Measurements from ENCODE around the gene PYY. TPM values are rescaled to one million over a fixed set of nuclear protein-coding genes. Genes with fewer than 3 reads are reported as not detected.

PYY gene
- total RNA-seq, 3 donors from 2014 or later, result 0.88 to 0.98 TPM; not detected in 1

DNA sequence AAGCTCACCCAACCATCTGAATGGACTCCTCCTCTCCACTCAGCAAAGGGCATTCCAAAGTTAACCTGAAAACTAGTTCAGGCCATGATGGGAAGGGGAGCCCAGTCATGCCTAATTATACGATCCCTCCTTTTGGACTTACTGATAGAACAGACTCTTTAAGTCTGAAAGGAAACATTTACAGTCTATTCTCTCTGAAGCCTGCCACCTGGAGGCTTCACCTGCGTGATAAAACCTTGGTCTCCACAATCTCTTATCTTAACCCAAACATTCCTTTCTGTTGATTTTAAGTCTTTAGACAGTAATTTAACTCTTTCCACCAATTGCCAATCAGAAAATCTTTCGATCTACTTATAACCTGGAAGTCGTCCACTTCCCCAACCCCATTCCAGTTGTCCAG lies 37.4 kb downstream of the PYY start:
- no peak for TF ChIP-seq POLR2AphosphoS5 (IDR thresholded peaks at IDR 0.05)
- no peak for TF ChIP-seq CTCF (IDR thresholded peaks at IDR 0.05)
- no peak for TF ChIP-seq POLR2A (IDR thresholded peaks at IDR 0.05)
- no peak overlapping the region for H3K4me3 ChIP-seq
- H3K27me3 ChIP-seq, result no peaks in the 10 kb centered on the region
- no peaks in the 10 kb centered on the region for H3K9me3 ChIP-seq
- H3K4me1 ChIP-seq, result no peaks in the 10 kb centered on the region
- no peak overlapping the region for H3K27ac ChIP-seq
- H3K36me3 ChIP-seq, result no peaks in the 10 kb centered on the region
- DNase-seq (ENCODE audit: low spot score in 2 of 2), result no peak
- intact Hi-C loops (cut with DNase I; ENCODE audit: low total_unique reads), result no loop called here

GRCh38 chr17:43915559-43915958 lies 38.2 kb downstream of the PYY start:
- intact Hi-C loops (cut with DNase I; ENCODE audit: low total_unique reads), result no loop called here
- no peaks in the 10 kb centered on the region for H3K27me3 ChIP-seq
- TF ChIP-seq POLR2A (IDR thresholded peaks at IDR 0.05) (no peak), CTCF (IDR thresholded peaks at IDR 0.05) (no peak), POLR2AphosphoS5 (IDR thresholded peaks at IDR 0.05) (no peak)
- H3K27ac ChIP-seq, result no peak overlapping the region
- no peaks in the 10 kb centered on the region for H3K36me3 ChIP-seq
- no peaks in the 10 kb centered on the region for H3K9me3 ChIP-seq
- DNase-seq (ENCODE audit: low spot score in 2 of 2), result no peak
- no peak overlapping the region for H3K4me3 ChIP-seq
- no peaks in the 10 kb centered on the region for H3K4me1 ChIP-seq

DNA sequence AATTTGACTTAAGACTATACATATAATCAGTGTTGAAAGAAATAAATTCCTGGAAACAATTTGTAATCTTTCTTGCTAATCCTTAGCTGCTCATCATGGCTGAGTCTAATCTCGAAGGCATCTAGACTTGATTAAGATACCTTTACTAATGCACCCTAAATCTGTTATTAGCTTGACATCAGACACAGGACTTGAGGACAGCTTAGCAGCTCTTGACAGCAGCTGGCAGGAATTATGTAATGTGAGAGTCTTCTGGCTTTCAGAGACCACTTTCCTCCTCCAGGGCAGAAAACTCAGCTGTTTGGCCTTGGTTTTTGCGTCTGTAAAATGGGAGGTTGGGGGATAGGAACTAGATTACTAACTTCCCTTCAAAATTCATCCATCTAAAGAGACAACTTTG lies 39.3 kb downstream of the PYY start:
- no peak for TF ChIP-seq CTCF (IDR thresholded peaks at IDR 0.05)
- no peak for TF ChIP-seq POLR2AphosphoS5 (IDR thresholded peaks at IDR 0.05)
- TF ChIP-seq POLR2A (IDR thresholded peaks at IDR 0.05), result no peak
- no peaks in the 10 kb centered on the region for H3K9me3 ChIP-seq
- no peak for DNase-seq (ENCODE audit: low spot score in 2 of 2)
- no peaks in the 10 kb centered on the region for H3K4me1 ChIP-seq
- H3K27ac ChIP-seq, result no peak overlapping the region
- H3K36me3 ChIP-seq, result no peaks in the 10 kb centered on the region
- intact Hi-C loops (cut with DNase I; ENCODE audit: low total_unique reads), result no loop called here
- no peak overlapping the region for H3K4me3 ChIP-seq
- H3K27me3 ChIP-seq, result no peaks in the 10 kb centered on the region

- no peak for TF ChIP-seq POLR2AphosphoS5 (IDR thresholded peaks at IDR 0.05)
- no peak for TF ChIP-seq POLR2A (IDR thresholded peaks at IDR 0.05)
- TF ChIP-seq CTCF (IDR thresholded peaks at IDR 0.05), result no peak
- no peaks in the 10 kb centered on the region for H3K27me3 ChIP-seq
- no peak overlapping the region for H3K4me3 ChIP-seq
- H3K9me3 ChIP-seq, result no peaks in the 10 kb centered on the region
- H3K4me1 ChIP-seq, result no peaks in the 10 kb centered on the region
- intact Hi-C loops (cut with DNase I; ENCODE audit: low total_unique reads), result no loop called here
- H3K27ac ChIP-seq, result no peak overlapping the region
- no peaks in the 10 kb centered on the region for H3K36me3 ChIP-seq
- DNase-seq (ENCODE audit: low spot score in 2 of 2), result no peak
Observed at GRCh38 chr17:43913584-43913983, 40.2 kb downstream of the PYY start.

- Histone ChIP-seq H3K27me3 (no peaks in the 10 kb centered on the region), H3K4me1 (peaks cover 0 to under 1% of the 10 kb centered on the region in 2 donors), H3K27ac (no peak overlapping the region), H3K4me3 (no peak overlapping the region), H3K36me3 (no peaks in the 10 kb centered on the region), H3K9me3 (no peaks in the 10 kb centered on the region)
- intact Hi-C loops (cut with DNase I; ENCODE audit: low total_unique reads), result no loop called here
- TF ChIP-seq POLR2A (IDR thresholded peaks at IDR 0.05), result no peak
- TF ChIP-seq CTCF (IDR thresholded peaks at IDR 0.05), result no peak
- TF ChIP-seq POLR2AphosphoS5 (IDR thresholded peaks at IDR 0.05), result no peak
- no peak for DNase-seq (ENCODE audit: low spot score in 2 of 2)
Observed at GRCh38 chr17:43912635-43913304, 41.0 kb downstream of the PYY start.
